IMR-90 (cell line): ENCODE measurements around the gene PCDHGA2. TPM values are rescaled to one million over a fixed set of nuclear protein-coding genes. Genes with fewer than 3 reads are reported as not detected.

ENCODE experiments used
- ATAC-seq: fragments of 200-7000 bp; cut with Tn5 transposase; 2 replicates; pipeline ENCODE4 v1.9.1; 2020; ENCODE audit warnings: low read depth, mild to moderate bottlenecking, moderate library complexity
- BruUV-seq: library from RNA; stranded (reverse); fragments of 400-500 nt; replicated peaks from 2 replicates; lab custom pipeline; 2021; lab: Mats Ljungman, UMichigan
- CTCF ChIA-PET: fragments of 300-600 bp; formaldehyde crosslinking; extraction: SDS; loops from one replicate; lab custom pipeline; 2021; ENCODE audit warnings: antibody characterized with exemption; lab: Yijun Ruan, JAX
- POLR2A ChIA-PET: fragments of 300-600 bp; sonication (Branson Sonifier 250); formaldehyde crosslinking; loops from one replicate; lab custom pipeline; 2022; ENCODE audit warnings: antibody characterized with exemption; ENCODE audit not compliant: unreplicated experiment; lab: Charles Lee
- DNase-seq: peaks from one replicate; pipeline ENCODE4 v3.0.0; 2013
- H2AFZ ChIP-seq: replicated peaks from 2 replicates; pipeline ENCODE3; 2013; ENCODE audit warnings: low read length, mild to moderate bottlenecking; ENCODE audit not compliant: poor library complexity
- H2AK5ac ChIP-seq: 2 replicates; pipeline ENCODE4 v1.6.1; 2013; ENCODE audit warnings: low read depth, low read length, inconsistent platforms
- H2AK9ac ChIP-seq: replicated peaks from 2 replicates; pipeline ENCODE3; 2013; ENCODE audit warnings: mild to moderate bottlenecking, low read depth, low read length, moderate library complexity; ENCODE audit not compliant: poor library complexity
- H2BK120ac ChIP-seq: 2 replicates; pipeline ENCODE4 v1.6.1; 2013; ENCODE audit warnings: low read depth, low read length, inconsistent platforms
- H2BK15ac ChIP-seq: 3 replicates; pipeline ENCODE4 v1.6.1; 2013; ENCODE audit warnings: low read depth, low read length, inconsistent platforms
- H2BK20ac ChIP-seq: 2 replicates; pipeline ENCODE4 v1.6.1; 2013; ENCODE audit warnings: low read depth, mild to moderate bottlenecking, inconsistent platforms, low read length, moderate library complexity
- H2BK5ac ChIP-seq: 2 replicates; pipeline ENCODE4 v1.6.1; 2013; ENCODE audit warnings: mild to moderate bottlenecking, low read depth, low read length, inconsistent platforms; ENCODE audit not compliant: poor library complexity, severe bottlenecking
- H3K14ac ChIP-seq: replicated peaks from 2 replicates; pipeline ENCODE4 v1.6.1; 2013; ENCODE audit warnings: low read depth, low read length, inconsistent platforms
- H3K18ac ChIP-seq: 2 replicates; pipeline ENCODE4 v1.6.1; 2013; ENCODE audit warnings: low read depth, low read length, control low read depth
- H3K23ac ChIP-seq: 2 replicates; pipeline ENCODE4 v1.6.1; 2013; ENCODE audit warnings: low read depth, low read length, inconsistent platforms
- H3K27ac ChIP-seq: 2 replicates; pipeline ENCODE4 v1.5.1; 2013; ENCODE audit warnings: mild to moderate bottlenecking, control low read depth, low read length; ENCODE audit not compliant: insufficient read depth
- H3K27me3 ChIP-seq: 2 replicates; pipeline ENCODE4 v1.6.1; 2013; ENCODE audit warnings: low read length; ENCODE audit not compliant: control insufficient read depth, insufficient read depth
- H3K36me3 ChIP-seq: 2 replicates; pipeline ENCODE4 v1.6.1; 2013; ENCODE audit warnings: low read length, mixed read lengths; ENCODE audit not compliant: control insufficient read depth, insufficient read depth
- H3K4ac ChIP-seq: 2 replicates; pipeline ENCODE4 v1.6.1; 2013; ENCODE audit warnings: low read depth, low read length, inconsistent platforms
- H3K4me1 ChIP-seq: 2 replicates; pipeline ENCODE4 v1.6.1; 2013; ENCODE audit warnings: low read length, mixed read lengths; ENCODE audit not compliant: control insufficient read depth, insufficient read depth
- H3K4me2 ChIP-seq: 2 replicates; pipeline ENCODE4 v1.6.1; 2013; ENCODE audit warnings: low read depth, mild to moderate bottlenecking, control low read depth, low read length, moderate library complexity
- H3K4me3 ChIP-seq: 2 replicates; pipeline ENCODE4 v1.5.1; 2013; ENCODE audit warnings: low read depth, mild to moderate bottlenecking, control low read depth, low read length, moderate library complexity; ENCODE audit not compliant: insufficient read depth
- H3K56ac ChIP-seq: 2 replicates; pipeline ENCODE4 v1.6.1; 2013; ENCODE audit warnings: low read length, inconsistent platforms; ENCODE audit not compliant: insufficient read depth; ENCODE audit errors: extremely low read depth
- H3K79me1 ChIP-seq, 2 experiments: 2 replicates each; pipeline ENCODE4 v1.6.1; 2013; ENCODE audit warnings: low read length in 2 of 2, inconsistent platforms in 1 of 2, low read depth in 1 of 2
- H3K9ac ChIP-seq: 2 replicates; pipeline ENCODE4 v1.6.1; 2013; ENCODE audit warnings: low read depth, low read length, control low read depth
- H3K9me1 ChIP-seq: 2 replicates; pipeline ENCODE4 v1.6.1; 2013; ENCODE audit warnings: low read length, inconsistent platforms; ENCODE audit not compliant: insufficient read depth
- H3K9me3 ChIP-seq: 2 replicates; pipeline ENCODE4 v1.6.1; 2013; ENCODE audit warnings: low read length; ENCODE audit not compliant: control insufficient read depth, insufficient read depth
- H4K20me1 ChIP-seq: 2 replicates; pipeline ENCODE4 v1.6.1; 2013; ENCODE audit warnings: low read length, inconsistent platforms; ENCODE audit not compliant: insufficient read depth
- H4K5ac ChIP-seq: 2 replicates; pipeline ENCODE4 v1.6.1; 2013; ENCODE audit warnings: mild to moderate bottlenecking, low read depth, low read length, control low read depth
- H4K8ac ChIP-seq, 2 experiments: 2 replicates each; pipeline ENCODE4 v1.6.1; 2013; ENCODE audit warnings: low read depth in 2 of 2, low read length in 2 of 2, control low read depth in 1 of 2, inconsistent platforms in 1 of 2
- H4K91ac ChIP-seq: 2 replicates; pipeline ENCODE4 v1.6.1; 2013; ENCODE audit warnings: low read depth, low read length, inconsistent platforms; ENCODE audit not compliant: insufficient read depth
- BHLHE40 ChIP-seq: fragments of 150-350 bp; IDR thresholded peaks from 2 replicates; pipeline ENCODE4 v1.6.1; 2016; ENCODE audit warnings: mild to moderate bottlenecking, low read depth, low read length
- CEBPB ChIP-seq: IDR thresholded peaks from 2 replicates; pipeline ENCODE4 v1.6.1; 2012; ENCODE audit warnings: low read depth, low read length, improper control_type of control experiment
- CHD1 ChIP-seq: IDR thresholded peaks from 2 replicates; pipeline ENCODE4 v1.6.1; 2012; ENCODE audit warnings: low read depth, low read length, improper control_type of control experiment
- FOS ChIP-seq: fragments of 150-350 bp; IDR thresholded peaks from 2 replicates; pipeline ENCODE4 v1.6.1; 2016; ENCODE audit warnings: low read depth, low read length
- MXI1 ChIP-seq: IDR thresholded peaks from 2 replicates; pipeline ENCODE4 v1.6.1; 2012; ENCODE audit warnings: low read depth, mild to moderate bottlenecking, low read length, moderate library complexity, borderline replicate concordance
- NFE2L2 ChIP-seq: fragments of 150-350 bp; IDR thresholded peaks from 2 replicates; pipeline ENCODE4 v1.6.1; 2016; ENCODE audit warnings: low read depth, mild to moderate bottlenecking, low read length
- POLR2A ChIP-seq: IDR thresholded peaks from 2 replicates; pipeline ENCODE4 v1.6.1; 2012; ENCODE audit warnings: mild to moderate bottlenecking, low read depth, low read length
- RAD21 ChIP-seq: IDR thresholded peaks from 2 replicates; pipeline ENCODE4 v1.6.1; 2012; ENCODE audit warnings: low read length, improper control_type of control experiment
- RFX5 ChIP-seq: IDR thresholded peaks from 2 replicates; pipeline ENCODE4 v1.8.0; 2012; ENCODE audit warnings: low read depth, mild to moderate bottlenecking, low read length, moderate library complexity
- WGBS, 2 experiments: methylation state at CpG; one replicate each; pipeline versions ENCODE4 v1.1.5 to v1.1.7; 2013; ENCODE audit warnings: missing lambda C conversion rate in 2 of 2; ENCODE audit not compliant: insufficient read length in 1 of 2; ENCODE audit errors: extremely low coverage in 2 of 2; 5-methylcytosine and 5-hydroxymethylcytosine counted together
- dilution Hi-C: fragments of 300-500 bp; cut with HindIII; formaldehyde crosslinking; loops from one replicate; pipeline ENCODE4 v1.14.3; 2018; ENCODE audit warnings: low sequenced_read_pairs; ENCODE audit not compliant: unreplicated experiment
- in situ Hi-C: fragments of 300-500 bp; cut with MboI; formaldehyde crosslinking; loops from 3 replicates; pipeline ENCODE4 v1.14.3; 2019; ENCODE audit warnings: low sequenced_read_pairs, inconsistent platforms, mixed read lengths
- intact Hi-C: fragments of 100-400 bp; cut with micrococcal nuclease; formaldehyde crosslinking; loops from 2 replicates; pipeline ENCODE4 v1.10.0; 2022
- polyA plus RNA-seq, 3 experiments: library from polyadenylated mRNA; depleted of rRNA; stranded (reverse); fragments of >200 nt; gene quantifications; 2 replicates each; pipeline ENCODE4 v1.2.3, GENCODE V29; 2012; ENCODE audit warnings: low replicate concordance in 1 of 3
- total RNA-seq: library from RNA; depleted of rRNA; stranded (reverse); fragments of >200 nt; gene quantifications from 2 replicates; pipeline ENCODE4 v1.2.3, GENCODE V29; 2012
- TF ChIP-seq, protein P1 (sequence below): conservative IDR thresholded peaks from 2 replicates; pipeline ENCODE4 v1.5.1; 2012; ENCODE audit warnings: mild to moderate bottlenecking, low read depth, low read length, improper control_type of control experiment
- TF ChIP-seq, protein P2 (sequence below): fragments of 150-350 bp; IDR thresholded peaks from 2 replicates; pipeline ENCODE4 v1.6.1; 2016; ENCODE audit warnings: low read depth, mild to moderate bottlenecking, low read length, moderate library complexity, borderline replicate concordance

Gene PCDHGA2
- total and polyA plus RNA-seq, 2 of the 4 experiments (the other 2 are of a cell fraction): 3.4 to 3.6 TPM

DNA sequence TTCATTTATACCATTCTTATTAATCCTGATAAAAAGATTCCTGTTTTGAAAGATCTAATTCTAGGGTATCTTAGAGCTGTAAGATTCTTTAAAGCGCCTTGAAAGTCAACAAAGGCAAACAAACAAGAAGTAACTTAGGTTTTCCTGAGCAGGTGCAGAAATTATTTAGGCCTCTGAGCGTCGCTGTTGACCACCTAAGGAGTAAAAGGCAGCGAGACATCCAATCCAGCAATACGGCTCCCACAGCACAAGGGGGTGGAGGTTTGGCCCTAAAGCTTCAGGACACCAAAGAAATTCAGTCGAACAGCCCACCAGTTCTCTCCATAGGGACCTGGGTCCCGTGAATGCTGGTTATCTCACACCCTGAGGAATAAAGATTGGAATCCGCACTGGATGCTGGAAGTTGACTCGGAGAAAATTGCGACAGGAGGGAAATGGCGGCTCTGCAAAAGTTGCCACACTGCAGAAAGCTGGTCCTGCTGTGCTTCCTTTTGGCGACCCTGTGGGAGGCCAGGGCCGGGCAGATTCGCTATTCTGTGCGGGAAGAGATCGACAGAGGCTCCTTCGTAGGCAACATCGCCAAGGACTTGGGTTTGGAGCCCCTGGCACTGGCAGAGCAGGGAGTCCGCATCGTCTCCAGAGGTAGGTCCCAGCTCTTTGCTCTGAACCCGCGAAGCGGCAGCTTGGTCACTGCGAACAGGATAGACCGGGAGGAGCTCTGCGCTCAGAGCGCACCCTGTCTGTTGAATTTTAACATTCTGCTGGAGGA lies at the start of gene PCDHGA2 (continued):
- TF ChIP-seq NFE2L2 (no peak), MXI1 (no peak), POLR2A (no peak), FOS (no peak), RAD21 (peak; percentile 56), CEBPB (peak; percentile 34; the same call in 1 of the 2 replicates)

DNA sequence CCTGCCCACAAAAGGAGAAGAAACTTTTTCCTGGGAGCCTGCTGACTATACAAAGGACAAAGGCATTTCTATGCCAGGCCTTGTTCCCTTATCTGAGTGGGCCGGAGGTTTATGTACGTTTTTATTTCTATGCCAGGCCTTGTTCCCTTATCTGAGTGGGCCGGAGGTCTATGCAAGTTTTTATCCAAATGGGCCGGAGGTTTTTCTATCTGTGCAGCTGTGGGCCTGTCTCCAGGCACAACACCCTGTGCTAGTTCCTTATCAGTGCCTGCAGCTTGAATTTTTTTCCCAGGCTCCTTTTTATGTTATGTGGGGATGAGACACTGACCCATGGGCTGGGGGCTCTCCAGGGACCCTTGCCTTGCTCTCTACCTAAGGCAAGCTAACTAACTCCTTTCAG lies 40.2 kb upstream of the PCDHGA2 start:
- no peak overlapping the region for H2BK5ac ChIP-seq
- no peak overlapping the region for H3K56ac ChIP-seq
- H2AK5ac ChIP-seq: no peak overlapping the region
- WGBS, 2 experiments: 59% methylated on average over 3 of the region's 4 CpGs; no CpG with 5 or more reads in 1 of the 2 experiments
- no peaks in the 10 kb centered on the region for H4K20me1 ChIP-seq
- DNase-seq (no peak), ATAC-seq (no peak)
- H3K4me1 ChIP-seq: no peaks in the 10 kb centered on the region
- no peak overlapping the region for H3K27ac ChIP-seq
- CTCF ChIA-PET: no interaction called here
- no peaks in the 10 kb centered on the region for H3K27me3 ChIP-seq
- H3K23ac ChIP-seq: no peak overlapping the region
- no peak overlapping the region for H3K9ac ChIP-seq
- no peak overlapping the region for H4K91ac ChIP-seq
- no peaks in the 10 kb centered on the region for H3K9me1 ChIP-seq
- in situ Hi-C loops: no loop called here
- no peak overlapping the region for H4K5ac ChIP-seq
- no peak overlapping the region for H3K4ac ChIP-seq
- no peak overlapping the region for H2BK120ac ChIP-seq
- no peak overlapping the region for H3K18ac ChIP-seq
- no peak overlapping the region for H2BK15ac ChIP-seq
- H3K79me1 ChIP-seq: no peaks in the 10 kb centered on the region; a peak in 1 of 4 replicates
- BruUV-seq: no TSS peak
- H4K8ac ChIP-seq: no peak overlapping the region
- no peak overlapping the region for H3K4me3 ChIP-seq
- no peak overlapping the region for H3K4me2 ChIP-seq
- no peak overlapping the region for H3K14ac ChIP-seq
- no peak overlapping the region for H2BK20ac ChIP-seq
- TF ChIP-seq, protein P1, sequence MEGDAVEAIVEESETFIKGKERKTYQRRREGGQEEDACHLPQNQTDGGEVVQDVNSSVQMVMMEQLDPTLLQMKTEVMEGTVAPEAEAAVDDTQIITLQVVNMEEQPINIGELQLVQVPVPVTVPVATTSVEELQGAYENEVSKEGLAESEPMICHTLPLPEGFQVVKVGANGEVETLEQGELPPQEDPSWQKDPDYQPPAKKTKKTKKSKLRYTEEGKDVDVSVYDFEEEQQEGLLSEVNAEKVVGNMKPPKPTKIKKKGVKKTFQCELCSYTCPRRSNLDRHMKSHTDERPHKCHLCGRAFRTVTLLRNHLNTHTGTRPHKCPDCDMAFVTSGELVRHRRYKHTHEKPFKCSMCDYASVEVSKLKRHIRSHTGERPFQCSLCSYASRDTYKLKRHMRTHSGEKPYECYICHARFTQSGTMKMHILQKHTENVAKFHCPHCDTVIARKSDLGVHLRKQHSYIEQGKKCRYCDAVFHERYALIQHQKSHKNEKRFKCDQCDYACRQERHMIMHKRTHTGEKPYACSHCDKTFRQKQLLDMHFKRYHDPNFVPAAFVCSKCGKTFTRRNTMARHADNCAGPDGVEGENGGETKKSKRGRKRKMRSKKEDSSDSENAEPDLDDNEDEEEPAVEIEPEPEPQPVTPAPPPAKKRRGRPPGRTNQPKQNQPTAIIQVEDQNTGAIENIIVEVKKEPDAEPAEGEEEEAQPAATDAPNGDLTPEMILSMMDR: no peak
- TF ChIP-seq MXI1 (no peak), BHLHE40 (no peak), NFE2L2 (no peak), POLR2A (no peak), FOS (no peak), CHD1 (no peak), RFX5 (no peak)
- TF ChIP-seq, protein P2, sequence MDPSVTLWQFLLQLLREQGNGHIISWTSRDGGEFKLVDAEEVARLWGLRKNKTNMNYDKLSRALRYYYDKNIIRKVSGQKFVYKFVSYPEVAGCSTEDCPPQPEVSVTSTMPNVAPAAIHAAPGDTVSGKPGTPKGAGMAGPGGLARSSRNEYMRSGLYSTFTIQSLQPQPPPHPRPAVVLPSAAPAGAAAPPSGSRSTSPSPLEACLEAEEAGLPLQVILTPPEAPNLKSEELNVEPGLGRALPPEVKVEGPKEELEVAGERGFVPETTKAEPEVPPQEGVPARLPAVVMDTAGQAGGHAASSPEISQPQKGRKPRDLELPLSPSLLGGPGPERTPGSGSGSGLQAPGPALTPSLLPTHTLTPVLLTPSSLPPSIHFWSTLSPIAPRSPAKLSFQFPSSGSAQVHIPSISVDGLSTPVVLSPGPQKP: no peak
- peaks cover 34% of the 10 kb centered on the region for H3K9me3 ChIP-seq
- dilution Hi-C loops: no loop called here
- H2AK9ac ChIP-seq: no peak overlapping the region
- intact Hi-C loops: no loop called here
- POLR2A ChIA-PET: no interaction called here
- no peak overlapping the region for H2AFZ ChIP-seq
- no peaks in the 10 kb centered on the region for H3K36me3 ChIP-seq
